HL-60 (cell line): ENCODE results near the gene TOP2A.

Experiments used
- GABPA ChIP-seq: IDR thresholded peaks from 2 replicates; pipeline ENCODE4 v1.6.1; 2012; ENCODE audit warnings: low read depth
- POLR2AphosphoS5 ChIP-seq: IDR thresholded peaks from 2 replicates; pipeline ENCODE4 v1.6.1; 2012; ENCODE audit warnings: low read depth
- TF ChIP-seq, protein P1 (sequence below): IDR thresholded peaks from one replicate; pipeline ENCODE4 v1.5.1; 2011; ENCODE audit warnings: low read length, control low read depth, inconsistent platforms; ENCODE audit not compliant: insufficient read depth
- TF ChIP-seq, protein P2 (sequence below): IDR thresholded peaks from 2 replicates; pipeline ENCODE4 v1.6.1; 2012; ENCODE audit warnings: low read depth; ENCODE audit not compliant: insufficient replicate concordance

DNA sequence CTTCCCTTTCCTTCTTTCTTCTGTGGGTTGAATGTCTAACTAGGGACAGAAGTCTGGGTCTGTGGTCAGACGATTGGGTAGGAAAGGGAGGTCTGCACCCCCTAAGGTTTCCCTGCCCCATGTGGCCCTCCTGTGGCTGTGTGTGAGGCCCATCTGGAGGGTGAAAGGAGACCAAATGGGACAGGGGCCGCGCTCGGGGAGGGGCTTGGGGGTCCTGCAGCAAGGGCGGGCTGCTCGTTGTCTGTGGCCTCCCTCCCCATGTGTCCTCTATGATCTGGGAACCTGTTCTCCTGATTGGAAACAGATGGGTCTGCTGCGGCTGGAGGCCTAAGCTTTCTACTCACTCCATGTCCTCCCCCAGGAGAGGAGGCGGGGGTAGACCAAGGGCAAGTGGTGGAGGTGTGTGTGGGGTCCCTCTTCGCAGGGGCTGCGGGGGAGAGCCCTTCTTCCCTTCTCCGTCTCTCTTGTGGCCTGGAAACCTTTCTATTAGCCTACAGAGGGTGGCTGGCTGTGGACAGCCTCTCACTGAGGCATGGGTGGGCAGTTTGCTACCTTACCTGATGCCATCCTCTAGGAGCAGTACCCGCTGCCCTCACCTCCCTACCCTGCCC is 44.1 kb upstream of the TOP2A start:
- TF ChIP-seq, protein P1, sequence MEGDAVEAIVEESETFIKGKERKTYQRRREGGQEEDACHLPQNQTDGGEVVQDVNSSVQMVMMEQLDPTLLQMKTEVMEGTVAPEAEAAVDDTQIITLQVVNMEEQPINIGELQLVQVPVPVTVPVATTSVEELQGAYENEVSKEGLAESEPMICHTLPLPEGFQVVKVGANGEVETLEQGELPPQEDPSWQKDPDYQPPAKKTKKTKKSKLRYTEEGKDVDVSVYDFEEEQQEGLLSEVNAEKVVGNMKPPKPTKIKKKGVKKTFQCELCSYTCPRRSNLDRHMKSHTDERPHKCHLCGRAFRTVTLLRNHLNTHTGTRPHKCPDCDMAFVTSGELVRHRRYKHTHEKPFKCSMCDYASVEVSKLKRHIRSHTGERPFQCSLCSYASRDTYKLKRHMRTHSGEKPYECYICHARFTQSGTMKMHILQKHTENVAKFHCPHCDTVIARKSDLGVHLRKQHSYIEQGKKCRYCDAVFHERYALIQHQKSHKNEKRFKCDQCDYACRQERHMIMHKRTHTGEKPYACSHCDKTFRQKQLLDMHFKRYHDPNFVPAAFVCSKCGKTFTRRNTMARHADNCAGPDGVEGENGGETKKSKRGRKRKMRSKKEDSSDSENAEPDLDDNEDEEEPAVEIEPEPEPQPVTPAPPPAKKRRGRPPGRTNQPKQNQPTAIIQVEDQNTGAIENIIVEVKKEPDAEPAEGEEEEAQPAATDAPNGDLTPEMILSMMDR, result no peak
- TF ChIP-seq POLR2AphosphoS5 (no peak), GABPA (no peak)
- TF ChIP-seq, protein P2, sequence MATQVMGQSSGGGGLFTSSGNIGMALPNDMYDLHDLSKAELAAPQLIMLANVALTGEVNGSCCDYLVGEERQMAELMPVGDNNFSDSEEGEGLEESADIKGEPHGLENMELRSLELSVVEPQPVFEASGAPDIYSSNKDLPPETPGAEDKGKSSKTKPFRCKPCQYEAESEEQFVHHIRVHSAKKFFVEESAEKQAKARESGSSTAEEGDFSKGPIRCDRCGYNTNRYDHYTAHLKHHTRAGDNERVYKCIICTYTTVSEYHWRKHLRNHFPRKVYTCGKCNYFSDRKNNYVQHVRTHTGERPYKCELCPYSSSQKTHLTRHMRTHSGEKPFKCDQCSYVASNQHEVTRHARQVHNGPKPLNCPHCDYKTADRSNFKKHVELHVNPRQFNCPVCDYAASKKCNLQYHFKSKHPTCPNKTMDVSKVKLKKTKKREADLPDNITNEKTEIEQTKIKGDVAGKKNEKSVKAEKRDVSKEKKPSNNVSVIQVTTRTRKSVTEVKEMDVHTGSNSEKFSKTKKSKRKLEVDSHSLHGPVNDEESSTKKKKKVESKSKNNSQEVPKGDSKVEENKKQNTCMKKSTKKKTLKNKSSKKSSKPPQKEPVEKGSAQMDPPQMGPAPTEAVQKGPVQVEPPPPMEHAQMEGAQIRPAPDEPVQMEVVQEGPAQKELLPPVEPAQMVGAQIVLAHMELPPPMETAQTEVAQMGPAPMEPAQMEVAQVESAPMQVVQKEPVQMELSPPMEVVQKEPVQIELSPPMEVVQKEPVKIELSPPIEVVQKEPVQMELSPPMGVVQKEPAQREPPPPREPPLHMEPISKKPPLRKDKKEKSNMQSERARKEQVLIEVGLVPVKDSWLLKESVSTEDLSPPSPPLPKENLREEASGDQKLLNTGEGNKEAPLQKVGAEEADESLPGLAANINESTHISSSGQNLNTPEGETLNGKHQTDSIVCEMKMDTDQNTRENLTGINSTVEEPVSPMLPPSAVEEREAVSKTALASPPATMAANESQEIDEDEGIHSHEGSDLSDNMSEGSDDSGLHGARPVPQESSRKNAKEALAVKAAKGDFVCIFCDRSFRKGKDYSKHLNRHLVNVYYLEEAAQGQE, result no peak
